Endothelial cell of umbilical vein (primary cell): Measurements from ENCODE around the gene OR6C4. TPM values are rescaled to one million over a fixed set of nuclear protein-coding genes. Genes with fewer than 3 reads are reported as not detected.

Experiments
- Bru-seq: library from RNA; stranded (reverse); fragments of 400-500 nt; gene quantifications from one replicate; lab custom pipeline; 2021; lab: Mats Ljungman, UMichigan
- BruChase-seq, 2 experiments: library from RNA; stranded (reverse); fragments of 400-500 nt; gene quantifications; one replicate each; lab custom pipeline; 2021; lab: Mats Ljungman, UMichigan
- BruUV-seq: library from RNA; stranded (reverse); fragments of 400-500 nt; replicated peaks from 2 replicates; lab custom pipeline; 2021; lab: Mats Ljungman, UMichigan
- CTCF ChIA-PET: fragments of 300-600, 350-600 bp; sonication (Branson Sonifier 250); formaldehyde crosslinking; loops from one replicate; lab custom pipeline; 2021; ENCODE audit warnings: antibody characterized with exemption, inconsistent platforms; lab: Charles Lee
- POLR2A ChIA-PET: fragments of 300-600, 350-600 bp; sonication (Branson Sonifier 250); formaldehyde crosslinking; loops from one replicate; lab custom pipeline; 2021; ENCODE audit warnings: antibody characterized with exemption, inconsistent platforms; lab: Charles Lee
- DNase-seq: peaks from one replicate; pipeline ENCODE4 v3.0.0-alpha.2; 2011; ENCODE audit warnings: low read depth, low spot score
- FAIRE-seq: peaks from 2 replicates; lab custom pipeline; 2011; peaks lifted over from hg19 to GRCh38; lab: Jason Lieb, UNC
- H2AFZ ChIP-seq: 2 replicates; pipeline ENCODE4 v1.6.0; 2012; ENCODE audit warnings: low read depth, low read length, control low read depth, inconsistent platforms
- H3K27ac ChIP-seq: 2 replicates; pipeline ENCODE4 v1.5.1; 2011; ENCODE audit warnings: low read depth, mild to moderate bottlenecking, control low read depth, low read length, moderate library complexity; ENCODE audit not compliant: insufficient read depth
- H3K27me3 ChIP-seq, 2 experiments: 2 replicates each; pipeline versions ENCODE4 v1.6.0 to v1.6.1; 2011; ENCODE audit warnings: low read length in 2 of 2, mixed read lengths in 1 of 2; ENCODE audit not compliant: control insufficient read depth in 2 of 2, insufficient read depth in 2 of 2
- H3K36me3 ChIP-seq, 2 experiments: 2 replicates in 1 of 2; 3 replicates in 1 of 2; pipeline ENCODE4 v1.5.1; 2011; ENCODE audit warnings: low read length in 2 of 2, mild to moderate bottlenecking in 1 of 2, moderate library complexity in 1 of 2; ENCODE audit not compliant: control insufficient read depth in 2 of 2, insufficient read depth in 2 of 2; ENCODE audit errors: extremely low read depth in 1 of 2
- H3K4me1 ChIP-seq: 3 replicates; pipeline ENCODE4 v1.5.1; 2011; ENCODE audit warnings: mild to moderate bottlenecking, low read length; ENCODE audit not compliant: control insufficient read depth, insufficient read depth; ENCODE audit errors: extremely low read depth
- H3K4me2 ChIP-seq: 2 replicates; pipeline ENCODE4 v1.6.1; 2011; ENCODE audit warnings: low read length, control low read depth, mixed read lengths; ENCODE audit not compliant: insufficient read depth
- H3K4me3 ChIP-seq, 3 experiments: fragments of 200-600 bp in 1 of 3; sonication (generic), shearing (Covaris generic) in 1 of 3; replicated peaks in 1 of 3; 2 replicates each; pipeline ENCODE4 v1.5.1; 2011 to 2016; ENCODE audit warnings: control low read depth in 3 of 3, low read length in 3 of 3, mild to moderate bottlenecking in 2 of 3, inconsistent platforms in 1 of 3, low read depth in 1 of 3, moderate library complexity in 1 of 3; ENCODE audit not compliant: insufficient read depth in 1 of 3
- H3K79me2 ChIP-seq: 2 replicates; pipeline ENCODE4 v1.6.0; 2012; ENCODE audit warnings: low read length, inconsistent platforms; ENCODE audit not compliant: control insufficient read depth, insufficient read depth
- H3K9ac ChIP-seq: replicated peaks from 2 replicates; pipeline ENCODE3; 2011; ENCODE audit warnings: low read length, control low read depth; ENCODE audit not compliant: insufficient read depth; ENCODE audit errors: extremely low read depth
- H3K9me1 ChIP-seq: replicated peaks from 3 replicates; pipeline ENCODE4 v1.6.0; 2011; ENCODE audit warnings: mild to moderate bottlenecking, low read length; ENCODE audit not compliant: control insufficient read depth, insufficient read depth; ENCODE audit errors: extremely low read depth
- H3K9me3 ChIP-seq: replicated peaks from 2 replicates; pipeline ENCODE4 v1.5.1; 2012; ENCODE audit warnings: low read length, inconsistent platforms; ENCODE audit not compliant: control insufficient read depth, insufficient read depth
- H4K20me1 ChIP-seq: replicated peaks from 2 replicates; pipeline ENCODE3; 2011; ENCODE audit warnings: mild to moderate bottlenecking, low read length; ENCODE audit not compliant: control insufficient read depth, insufficient read depth; ENCODE audit errors: extremely low read depth
- CTCF ChIP-seq, 2 donors: IDR thresholded peaks; 1 replicate in 1 of 2; 2 replicates in 1 of 2; pipeline ENCODE4 v1.5.1; 2011; ENCODE audit warnings: low read length in 2 of 2, mild to moderate bottlenecking in 2 of 2, moderate library complexity in 2 of 2, control low read depth in 1 of 2, inconsistent platforms in 1 of 2, low read depth in 1 of 2; ENCODE audit not compliant: insufficient read depth in 1 of 2; ENCODE audit errors: extremely low read depth in 1 of 2
- EZH2 ChIP-seq: IDR thresholded peaks from 2 replicates; pipeline ENCODE4 v1.6.1; 2012; ENCODE audit warnings: borderline replicate concordance, low read depth, mild to moderate bottlenecking, moderate library complexity, low read length, inconsistent platforms; ENCODE audit not compliant: severe bottlenecking
- JUN ChIP-seq: IDR thresholded peaks from 2 replicates; pipeline ENCODE4 v1.6.1; 2011; ENCODE audit warnings: borderline replicate concordance, low read depth; ENCODE audit not compliant: insufficient read length, insufficient read depth
- MYC ChIP-seq: IDR thresholded peaks from one replicate; pipeline ENCODE4 v1.6.1; 2011; ENCODE audit warnings: mild to moderate bottlenecking, low read depth, low read length
- POLR2AphosphoS5 ChIP-seq: IDR thresholded peaks from 2 replicates; pipeline ENCODE4 v1.6.1; 2012; ENCODE audit warnings: low read depth, mild to moderate bottlenecking, control low read depth, low read length, moderate library complexity; ENCODE audit not compliant: insufficient read depth
- dilution Hi-C: fragments of 300-500 bp; cut with MboI; formaldehyde crosslinking; loops from one replicate; pipeline ENCODE4 v1.15.0; 2019; ENCODE audit warnings: low sequenced_read_pairs; ENCODE audit not compliant: extremely low pct_ligation_motif_present
- intact Hi-C: fragments of 100-400 bp; cut with micrococcal nuclease; formaldehyde crosslinking; loops from one replicate; pipeline ENCODE4 v1.10.0; 2022
- long read RNA-seq: library from polyadenylated mRNA; stranded (forward); transcript quantifications from one replicate; pipeline ENCODE4 v2.0.0, GENCODE V29; 2021
- polyA minus RNA-seq, 3 experiments: library from RNA; depleted of rRNA, polyadenylated mRNA; stranded (reverse); fragments of >200 nt; gene quantifications; 1 replicate in 1 of 3; 2 replicates in 2 of 3; pipeline ENCODE4 v1.2.3, GENCODE V29; 2011
- polyA plus RNA-seq, 4 experiments: library from polyadenylated mRNA; depleted of rRNA in 3 of 4; stranded (reverse) in 3 of 4; unstranded in 1 of 4; fragments of >200 nt; gene quantifications; 2 replicates each; pipeline versions ENCODE4 v1.2.1 to v1.2.3, GENCODE V29; 2011 to 2012; ENCODE audit warnings: missing spikeins in 1 of 4
- total RNA-seq: library from RNA; stranded (reverse); gene quantifications from 2 replicates; pipeline ENCODE4 v1.2.3, GENCODE V29; 2021

Gene OR6C4
- not detected in 2 replicates for total RNA-seq
- polyA plus RNA-seq = not detected in 2 replicates
- polyA plus RNA-seq (2011; cell fraction: cytosol; rRNA removed) = not detected in 2 replicates
- not detected in 2 replicates for polyA plus RNA-seq (2011; cell fraction: nucleus; rRNA removed)
- not detected in 2 replicates for polyA plus RNA-seq (2012)
- polyA minus RNA-seq = not detected in 2 replicates
- polyA minus RNA-seq (2011; cell fraction: cytosol; rRNA and poly(A)+ RNA removed) = not detected
- not detected in 2 replicates for polyA minus RNA-seq (2011; cell fraction: nucleus; rRNA and poly(A)+ RNA removed)
- not detected for Bru-seq, nascent RNA
- not detected for BruChase-seq, experiment 1, labeled RNA remaining after a 6-hour chase
- not detected for BruChase-seq, experiment 2, labeled RNA remaining after a 2-hour chase
- long read RNA-seq = 0 reads

- H3K4me1 ChIP-seq = no peaks in the 10 kb centered on the region
- H3K9me1 ChIP-seq = no peaks in the 10 kb centered on the region
- POLR2A ChIA-PET = no interaction called here
- no peaks in the 10 kb centered on the region for H3K9me3 ChIP-seq
- no peaks in the 10 kb centered on the region for H3K27me3 ChIP-seq
- H4K20me1 ChIP-seq = no peaks in the 10 kb centered on the region
- no TSS peak for BruUV-seq
- no peaks in the 10 kb centered on the region for H3K36me3 ChIP-seq
- FAIRE-seq (no peak), DNase-seq (no peak)
- intact Hi-C loops (no loop called here), dilution Hi-C loops (no loop called here)
- no peak within 1 kb of the TSS for H3K9ac ChIP-seq
- no peak within 1 kb of the TSS for H2AFZ ChIP-seq
- H3K79me2 ChIP-seq = no peaks in the 10 kb centered on the region
- no peak within 1 kb of the TSS for H3K4me3 ChIP-seq
- TF ChIP-seq CTCF (IDR thresholded peaks at IDR 0.05; ENCODE audit: extremely low read depth in 1 of 2, insufficient read depth in 1 of 2, low read depth in 1 of 2, low read length in 2 of 2) (no peak), POLR2AphosphoS5 (no peak), EZH2 (no peak), JUN (no peak), MYC (no peak)
- H3K4me2 ChIP-seq = no peak within 1 kb of the TSS
- H3K27ac ChIP-seq = no peak within 1 kb of the TSS
- CTCF ChIA-PET = no interaction called here
These were observed at the start of gene OR6C4 for GRCh38 chr12:55549302-55549701. Gene OR6C4, plus strand, starts transcription at chr12:55549602. Its CDS starts 1,625 bp downstream, at chr12:55551227.
